Trophoblast cell (in vitro differentiated cells and primary cell): Measurements from ENCODE around the gene OBSCN.

ENCODE experiments used
- DNase-seq, 2 donors: peaks; one replicate each; pipeline ENCODE4 v3.0.0-alpha.2; 2016
- H2AFZ ChIP-seq: 2 replicates; pipeline ENCODE4 v1.6.1; 2013; ENCODE audit warnings: low read length, moderate library complexity, mild to moderate bottlenecking; ENCODE audit not compliant: insufficient read depth, poor library complexity
- H2AK5ac ChIP-seq: 2 replicates; pipeline ENCODE4 v1.6.1; 2013; ENCODE audit warnings: mild to moderate bottlenecking, low read length
- H2BK120ac ChIP-seq: 2 replicates; pipeline ENCODE4 v1.6.1; 2013; ENCODE audit warnings: low read length, mild to moderate bottlenecking, moderate library complexity; ENCODE audit not compliant: insufficient read depth, poor library complexity
- H2BK12ac ChIP-seq: 2 replicates; pipeline ENCODE4 v1.6.1; 2013; ENCODE audit warnings: mild to moderate bottlenecking, low read length, moderate library complexity
- H2BK5ac ChIP-seq: 2 replicates; pipeline ENCODE4 v1.6.1; 2013; ENCODE audit warnings: low read length, low read depth, moderate library complexity, mild to moderate bottlenecking; ENCODE audit not compliant: poor library complexity
- H3K14ac ChIP-seq: 2 replicates; pipeline ENCODE4 v1.6.1; 2013; ENCODE audit warnings: mild to moderate bottlenecking, low read length
- H3K18ac ChIP-seq: 2 replicates; pipeline ENCODE4 v1.6.1; 2013; ENCODE audit warnings: mild to moderate bottlenecking, low read length
- H3K23ac ChIP-seq: 2 replicates; pipeline ENCODE4 v1.6.1; 2013; ENCODE audit warnings: low read length
- H3K27ac ChIP-seq: 2 replicates; pipeline ENCODE4 v1.5.1; 2013; ENCODE audit warnings: low read depth, mild to moderate bottlenecking, inconsistent platforms, low read length, moderate library complexity
- H3K27me3 ChIP-seq: 2 replicates; pipeline ENCODE4 v1.6.1; 2013; ENCODE audit warnings: inconsistent platforms, mild to moderate bottlenecking, low read length, moderate library complexity; ENCODE audit not compliant: insufficient read depth
- H3K36me3 ChIP-seq, 2 experiments: 1 replicate in 1 of 2; 2 replicates in 1 of 2; pipeline ENCODE4 v1.6.1; 2013; ENCODE audit warnings: low read length in 2 of 2, mild to moderate bottlenecking in 2 of 2, moderate library complexity in 1 of 2; ENCODE audit not compliant: insufficient read depth in 2 of 2, control insufficient read depth in 1 of 2
- H3K4ac ChIP-seq: 2 replicates; pipeline ENCODE4 v1.6.1; 2013; ENCODE audit warnings: low read depth, mild to moderate bottlenecking, low read length, moderate library complexity
- H3K4me1 ChIP-seq, 2 experiments: 1 replicate in 1 of 2; 2 replicates in 1 of 2; pipeline ENCODE4 v1.6.1; 2013; ENCODE audit warnings: low read length in 2 of 2, mild to moderate bottlenecking in 2 of 2, moderate library complexity in 1 of 2; ENCODE audit not compliant: insufficient read depth in 2 of 2, control insufficient read depth in 1 of 2
- H3K4me2 ChIP-seq: 2 replicates; pipeline ENCODE4 v1.6.1; 2013; ENCODE audit warnings: inconsistent platforms, mild to moderate bottlenecking, low read length, moderate library complexity
- H3K4me3 ChIP-seq: 2 replicates; pipeline ENCODE4 v1.5.1; 2013; ENCODE audit warnings: mild to moderate bottlenecking, low read depth, low read length, inconsistent platforms
- H3K79me1 ChIP-seq: one replicate; pipeline ENCODE4 v1.6.1; 2013; ENCODE audit warnings: low read length
- H3K79me2 ChIP-seq: 2 replicates; pipeline ENCODE4 v1.6.1; 2013; ENCODE audit warnings: low read length, mild to moderate bottlenecking; ENCODE audit not compliant: control insufficient read depth, insufficient read depth, poor library complexity
- H3K9ac ChIP-seq: 2 replicates; pipeline ENCODE4 v1.6.1; 2013; ENCODE audit warnings: mild to moderate bottlenecking, low read length
- H3K9me3 ChIP-seq: 2 replicates; pipeline ENCODE4 v1.6.1; 2013; ENCODE audit warnings: low read depth, mild to moderate bottlenecking, control low read depth, inconsistent platforms, low read length; ENCODE audit not compliant: insufficient read depth
- H4K12ac ChIP-seq: 2 replicates; pipeline ENCODE4 v1.6.1; 2013; ENCODE audit warnings: low read depth, mild to moderate bottlenecking, low read length, moderate library complexity
- H4K8ac ChIP-seq: 2 replicates; pipeline ENCODE4 v1.6.1; 2013; ENCODE audit warnings: low read depth, mild to moderate bottlenecking, low read length, moderate library complexity
- H4K91ac ChIP-seq: one replicate; pipeline ENCODE4 v1.6.1; 2013; ENCODE audit warnings: low read depth, mild to moderate bottlenecking, low read length, moderate library complexity
- WGBS: extraction: QIAGEN DNeasy Blood & Tissue Kit; methylation state at CpG from one replicate; pipeline ENCODE4 v1.1.7; 2013; ENCODE audit warnings: missing lambda C conversion rate; ENCODE audit not compliant: insufficient read length, insufficient coverage; ENCODE audit errors: extremely low coverage; 5-methylcytosine and 5-hydroxymethylcytosine counted together

OBSCN gene

GRCh38 chr1:228279011-228279721, 71.3 kb downstream of the OBSCN start:
- Histone ChIP-seq H4K8ac (no peak overlapping the region), H2AK5ac (no peak overlapping the region), H2BK5ac (no peak overlapping the region), H3K23ac (no peak overlapping the region), H3K18ac (no peak overlapping the region), H3K4ac (no peak overlapping the region), H3K79me2 (peaks cover 6% of the 10 kb centered on the region), H3K9me3 (peaks cover 2% of the 10 kb centered on the region), H4K91ac (no peak overlapping the region), H3K4me3 (no peak overlapping the region), H3K14ac (no peak overlapping the region), H4K12ac (no peak overlapping the region), H3K4me1 (peaks cover 6% of the 10 kb centered on the region in 2 experiments), H3K27me3 (no peaks in the 10 kb centered on the region), H3K4me2 (no peak overlapping the region), H2BK120ac (no peak overlapping the region), H3K27ac (no peak overlapping the region), H3K79me1 (peaks cover 10% of the 10 kb centered on the region), H3K9ac (no peak overlapping the region), H2AFZ (no peak overlapping the region), H3K36me3 (peaks cover 31 to 42% of the 10 kb centered on the region in 2 experiments), H2BK12ac (no peak overlapping the region)
- no peak for DNase-seq
- WGBS = no CpG with 5 or more reads among the region's 27 CpGs

- no peak overlapping the region for H2AK5ac ChIP-seq
- H3K9me3 ChIP-seq = peaks cover 2% of the 10 kb centered on the region
- H3K23ac ChIP-seq = no peak overlapping the region
- no peaks in the 10 kb centered on the region for H3K27me3 ChIP-seq
- peaks cover 26 to 37% of the 10 kb centered on the region in 2 experiments for H3K36me3 ChIP-seq
- H2BK120ac ChIP-seq = no peak overlapping the region
- no peak overlapping the region for H3K4me2 ChIP-seq
- DNase-seq = no peak
- no peak overlapping the region for H2BK5ac ChIP-seq
- no peak overlapping the region for H3K4ac ChIP-seq
- no peak overlapping the region for H3K9ac ChIP-seq
- WGBS = no CpG with 5 or more reads among the region's 12 CpGs
- no peak overlapping the region for H2AFZ ChIP-seq
- H3K4me1 ChIP-seq = peaks cover 6% of the 10 kb centered on the region in 2 experiments
- H4K91ac ChIP-seq = no peak overlapping the region
- H3K18ac ChIP-seq = no peak overlapping the region
- no peak overlapping the region for H3K14ac ChIP-seq
- no peak overlapping the region for H2BK12ac ChIP-seq
- H3K27ac ChIP-seq = no peak overlapping the region
- H3K4me3 ChIP-seq = no peak overlapping the region
- peaks cover 10% of the 10 kb centered on the region for H3K79me1 ChIP-seq
- H4K12ac ChIP-seq = no peak overlapping the region
- peaks cover 6% of the 10 kb centered on the region for H3K79me2 ChIP-seq
- H4K8ac ChIP-seq = no peak overlapping the region
These were observed 71.9 kb downstream of the OBSCN start for GRCh38 chr1:228279722-228280105.

GRCh38 chr1:228280106-228280901, 72.5 kb downstream of the OBSCN start:
- WGBS = no CpG with 5 or more reads among the region's 48 CpGs
- no peak overlapping the region for H2AFZ ChIP-seq

GRCh38 chr1:228280961-228281591, 73.2 kb downstream of the OBSCN start:
- Histone ChIP-seq H4K12ac (no peak overlapping the region), H3K4me3 (no peak overlapping the region), H2BK12ac (no peak overlapping the region), H3K14ac (no peak overlapping the region), H3K9me3 (peaks cover 2% of the 10 kb centered on the region), H3K36me3 (peaks cover 24 to 36% of the 10 kb centered on the region in 2 experiments), H2AFZ (no peak overlapping the region), H3K18ac (no peak overlapping the region), H3K79me1 (peaks cover 3% of the 10 kb centered on the region), H3K27ac (no peak overlapping the region), H4K91ac (no peak overlapping the region), H2BK5ac (no peak overlapping the region), H4K8ac (no peak overlapping the region), H2BK120ac (no peak overlapping the region), H3K23ac (no peak overlapping the region), H3K4me2 (no peak overlapping the region), H3K79me2 (peaks cover 3% of the 10 kb centered on the region), H3K4me1 (peaks cover 3 to 4% of the 10 kb centered on the region in 2 experiments), H3K9ac (no peak overlapping the region), H3K27me3 (no peaks in the 10 kb centered on the region), H2AK5ac (no peak overlapping the region), H3K4ac (no peak overlapping the region)
- WGBS = no CpG with 5 or more reads among the region's 15 CpGs
- DNase-seq = no peak

More at GRCh38 chr1:228280106-228280901, 72.5 kb downstream of the OBSCN start:
- Histone ChIP-seq H4K12ac (no peak overlapping the region), H3K18ac (no peak overlapping the region), H4K8ac (no peak overlapping the region), H3K9ac (no peak overlapping the region), H2BK5ac (no peak overlapping the region), H4K91ac (no peak overlapping the region), H3K79me2 (peaks cover 6% of the 10 kb centered on the region), H3K27me3 (no peaks in the 10 kb centered on the region), H2AK5ac (no peak overlapping the region), H3K4me2 (no peak overlapping the region), H3K4ac (no peak overlapping the region), H3K9me3 (peaks cover 2% of the 10 kb centered on the region), H3K4me1 (peaks cover 4 to 5% of the 10 kb centered on the region in 2 experiments), H3K27ac (no peak overlapping the region), H3K23ac (no peak overlapping the region), H3K4me3 (no peak overlapping the region), H3K14ac (no peak overlapping the region), H2BK120ac (no peak overlapping the region), H3K36me3 (peaks cover 24 to 36% of the 10 kb centered on the region in 2 experiments), H3K79me1 (peaks cover 8% of the 10 kb centered on the region), H2BK12ac (no peak overlapping the region)
- peak in 1 of 2 donors; percentile 3 for DNase-seq
